Measurements from ENCODE around the gene TSPAN18.

Gene TSPAN18

DNA sequence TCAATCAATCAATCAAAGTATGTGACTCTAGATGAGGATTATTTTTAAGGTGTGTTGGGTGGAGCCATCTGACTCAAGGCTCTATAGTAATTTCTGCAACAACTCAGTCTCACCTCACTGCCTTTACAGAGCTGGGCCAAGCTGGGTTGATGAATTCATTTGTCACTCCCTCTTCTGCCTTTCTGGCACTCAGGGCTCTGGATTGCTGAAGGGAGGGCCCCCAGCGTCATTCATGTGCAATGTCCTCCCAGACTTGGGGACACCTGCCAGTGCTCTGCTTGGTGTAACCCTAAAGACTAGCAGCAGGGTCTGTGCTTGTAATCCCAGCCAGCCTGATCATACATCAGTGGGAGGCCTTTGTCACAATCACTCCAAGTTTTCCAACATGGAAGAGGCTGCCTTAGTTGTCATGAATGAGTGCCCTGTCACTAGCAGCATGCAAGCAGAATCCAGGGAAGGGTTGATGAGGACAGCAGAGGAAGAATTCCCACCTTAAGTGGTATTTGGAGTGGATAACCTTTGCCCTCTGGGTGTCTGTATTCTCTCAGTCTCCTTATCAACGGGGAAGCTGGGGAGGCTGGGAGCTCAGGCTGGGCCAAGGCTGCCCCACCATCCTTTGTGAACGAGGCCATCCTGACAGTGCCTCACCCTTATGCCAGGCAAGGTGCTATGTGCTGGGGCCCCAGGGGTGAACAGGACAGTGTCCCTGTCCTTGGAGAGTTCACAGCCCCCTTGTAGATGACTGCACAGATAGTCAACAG lies 225.9 kb downstream of the TSPAN18 start:
- DNase-seq (ENCODE audit: low read depth in 2 of 2, low spot score in 1 of 2): no peak

DNA sequence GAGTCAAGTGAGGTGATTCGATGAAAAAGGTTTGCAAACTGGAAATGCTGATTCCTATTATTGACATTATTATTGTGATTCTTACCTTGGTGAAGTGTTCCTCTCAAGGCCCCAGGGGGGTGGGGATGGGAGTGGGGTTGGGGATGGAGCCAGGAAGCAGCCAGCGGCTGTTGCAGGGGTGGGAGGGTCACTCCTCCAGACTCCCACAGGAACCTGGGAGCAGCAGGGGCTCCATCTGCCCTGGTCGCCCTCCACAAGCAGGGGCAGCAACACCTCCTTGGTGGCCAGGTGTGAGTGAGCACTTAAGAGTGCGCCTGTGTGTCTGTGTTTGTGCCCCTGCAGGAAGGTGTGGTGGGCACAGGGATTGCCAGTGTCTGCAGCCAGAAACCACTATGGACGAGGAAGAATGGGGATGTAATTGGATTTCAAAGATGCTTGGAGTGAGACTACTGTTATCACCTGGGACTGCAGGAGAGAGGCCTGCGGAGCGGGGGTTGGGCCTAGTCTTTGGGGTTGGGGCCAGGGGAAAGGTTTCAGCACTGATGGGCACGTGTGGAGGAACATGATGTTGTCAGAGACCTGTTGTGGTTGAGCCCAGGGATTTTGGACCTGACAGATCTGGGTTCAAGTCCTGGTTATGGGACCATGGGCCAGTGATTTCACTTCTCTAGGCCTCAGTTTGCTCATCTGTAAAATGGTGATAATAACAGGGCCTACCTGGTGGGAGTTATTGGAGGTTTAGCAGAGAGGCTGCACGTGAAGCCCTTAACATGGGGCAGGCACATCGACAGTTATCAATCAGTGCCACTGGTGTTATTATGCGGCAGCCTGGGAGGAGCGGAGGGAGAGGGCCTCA lies 227.5 kb downstream of the TSPAN18 start:
- DNase-seq (ENCODE audit: low read depth in 2 of 2, low spot score in 1 of 2): no peak

DNA sequence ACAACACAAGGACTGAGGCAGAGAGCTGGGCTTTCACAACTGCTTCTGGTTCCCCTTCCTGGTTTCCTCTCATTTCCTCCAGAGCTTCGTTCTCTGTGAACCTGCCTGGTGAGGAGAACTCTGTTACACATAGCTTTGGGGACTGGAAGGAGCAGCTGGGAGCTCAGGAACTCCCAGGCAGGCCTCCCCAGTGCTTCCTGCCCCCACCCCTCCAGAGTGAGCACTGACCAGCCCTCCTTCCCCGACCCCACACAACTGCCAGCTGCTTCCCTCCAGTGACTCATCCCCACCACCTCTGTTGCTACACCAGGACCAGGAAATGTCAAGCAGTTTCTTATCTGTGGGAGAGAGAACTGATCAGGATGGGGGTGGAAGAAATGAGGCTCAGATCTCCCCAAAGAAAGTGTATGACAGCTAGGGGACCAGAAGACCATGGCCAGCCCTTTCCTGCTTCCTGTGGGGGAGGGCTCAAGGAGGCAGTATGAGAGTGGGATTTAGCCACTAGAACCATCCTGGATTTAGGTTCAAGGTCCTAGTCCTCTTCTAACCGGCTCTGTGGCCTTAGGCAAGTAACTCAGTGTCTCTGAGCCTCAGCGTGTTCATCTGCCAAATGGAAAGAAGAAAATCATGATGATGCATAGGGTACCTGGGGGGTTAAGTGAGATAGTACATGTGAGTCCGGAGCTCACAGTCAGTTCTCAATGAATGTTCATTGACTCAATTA lies 228.4 kb downstream of the TSPAN18 start:
- no peak for DNase-seq (ENCODE audit: low read depth in 2 of 2, low spot score in 1 of 2)

DNA sequence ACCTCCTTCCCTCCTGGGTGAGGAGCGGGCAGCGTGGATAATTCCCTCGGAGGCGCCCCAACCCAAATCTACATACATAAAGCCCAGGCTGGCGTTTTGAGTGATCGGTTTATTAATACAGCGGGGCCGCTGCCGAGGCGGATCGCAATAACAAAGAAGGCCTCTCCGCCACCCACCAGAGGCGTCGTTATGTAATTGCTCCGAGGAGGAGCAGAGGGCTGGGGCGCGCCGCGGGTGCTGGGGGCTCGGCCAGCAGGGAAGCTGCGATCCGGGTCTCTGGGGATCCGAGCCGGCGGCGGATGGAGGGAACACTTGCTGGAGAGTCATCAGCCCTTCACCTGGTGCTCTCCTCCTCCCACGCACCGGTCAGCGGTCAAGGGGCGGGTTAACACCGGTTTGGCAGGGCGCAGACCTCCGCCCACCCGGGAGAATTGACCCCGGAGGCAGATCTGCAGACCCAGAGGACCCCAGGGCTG lies 230.3 kb downstream of the TSPAN18 start:
- DNase-seq (ENCODE audit: low read depth in 2 of 2, low spot score in 1 of 2): no peak

DNA sequence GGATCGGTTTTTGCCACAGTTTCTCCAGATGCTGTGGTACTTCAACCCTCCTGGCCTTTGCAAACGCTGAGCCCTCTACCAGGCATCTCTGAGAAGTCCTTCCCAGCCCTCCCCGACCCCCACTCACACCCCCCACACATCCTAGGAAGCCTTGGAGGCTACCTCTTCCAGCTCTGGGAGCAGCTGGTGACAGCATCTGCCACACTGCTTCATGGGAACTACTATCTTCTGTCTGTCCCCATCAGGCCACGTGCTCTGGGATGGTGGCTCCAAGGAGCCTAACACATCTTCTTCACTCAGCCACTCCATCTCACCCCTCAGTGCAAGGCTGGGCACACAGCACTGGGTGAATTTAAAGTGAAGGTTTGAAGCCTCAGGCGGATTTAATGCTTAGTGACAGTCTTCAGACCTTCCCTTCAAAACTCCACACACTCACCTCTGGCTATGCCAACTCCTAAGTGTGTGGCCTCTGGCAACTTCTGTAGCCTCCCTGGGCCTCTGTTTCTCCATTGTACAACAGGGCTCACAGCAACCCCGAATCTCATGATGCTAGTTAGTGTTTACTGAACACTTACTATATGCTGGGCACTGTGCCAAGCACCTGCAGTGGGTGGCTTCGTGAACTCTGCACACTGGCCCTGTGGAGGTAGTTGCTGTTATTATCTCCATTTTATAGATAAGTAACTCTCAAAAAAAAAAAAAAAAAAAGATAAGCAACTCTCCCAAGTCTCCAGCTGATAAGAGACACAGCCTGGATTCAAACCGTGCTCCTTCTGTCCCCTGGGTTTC lies 231.2 kb downstream of the TSPAN18 start:
- no peak for DNase-seq (ENCODE audit: low read depth in 2 of 2, low spot score in 1 of 2)

DNA sequence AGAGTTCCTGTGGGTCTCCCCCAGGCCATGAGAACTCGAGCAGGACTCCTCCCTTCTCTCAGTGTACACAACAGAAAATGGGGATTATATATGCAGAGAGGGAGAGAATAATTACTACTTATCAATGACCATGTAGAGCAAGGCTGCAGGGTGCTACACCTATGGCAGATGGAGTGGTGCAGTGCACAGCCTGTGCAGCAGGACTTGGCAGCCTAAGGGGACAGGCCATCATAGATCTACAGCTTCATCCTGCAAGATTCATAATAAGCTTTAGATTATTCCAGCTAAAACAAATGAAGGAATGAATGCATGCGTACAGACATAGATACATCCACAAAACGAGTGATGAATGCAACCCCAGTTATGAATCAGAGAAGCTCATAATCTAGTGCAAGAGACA lies 232.3 kb downstream of the TSPAN18 start:
- no peak for DNase-seq (ENCODE audit: low read depth in 2 of 2, low spot score in 1 of 2)

DNA sequence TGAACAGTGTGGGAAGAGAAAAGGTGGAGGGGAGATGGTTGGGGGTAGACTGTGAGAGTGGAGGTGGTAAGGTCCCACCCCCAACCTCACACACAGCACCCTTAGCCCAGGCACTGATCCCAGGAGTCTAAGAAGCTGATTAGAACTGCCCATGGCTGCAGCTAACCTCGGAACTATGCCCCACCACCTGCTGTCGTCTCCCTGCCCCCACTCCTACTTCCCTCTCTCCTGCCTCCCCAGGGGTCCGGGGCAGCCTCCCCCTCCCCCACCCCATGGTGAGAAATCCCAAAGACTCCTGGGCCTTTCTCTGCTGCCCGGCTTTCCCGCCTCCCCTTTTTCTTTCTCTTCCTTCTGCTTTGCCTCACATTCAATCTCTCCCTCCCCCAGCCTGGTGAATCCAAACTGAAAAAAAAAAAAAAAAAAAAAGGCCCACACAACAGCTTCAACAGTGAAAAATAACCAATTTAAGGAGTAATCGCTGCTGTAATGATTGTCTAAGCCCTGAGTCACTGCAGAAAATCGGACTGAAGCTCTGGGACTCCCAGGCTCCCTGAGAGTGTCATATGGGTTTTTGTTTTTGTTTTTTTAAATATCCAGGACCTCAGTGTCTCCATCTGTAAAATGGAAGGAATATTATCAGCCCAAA lies 233.6 kb downstream of the TSPAN18 start:
- DNase-seq (ENCODE audit: low read depth in 2 of 2, low spot score in 1 of 2): no peak

DNA sequence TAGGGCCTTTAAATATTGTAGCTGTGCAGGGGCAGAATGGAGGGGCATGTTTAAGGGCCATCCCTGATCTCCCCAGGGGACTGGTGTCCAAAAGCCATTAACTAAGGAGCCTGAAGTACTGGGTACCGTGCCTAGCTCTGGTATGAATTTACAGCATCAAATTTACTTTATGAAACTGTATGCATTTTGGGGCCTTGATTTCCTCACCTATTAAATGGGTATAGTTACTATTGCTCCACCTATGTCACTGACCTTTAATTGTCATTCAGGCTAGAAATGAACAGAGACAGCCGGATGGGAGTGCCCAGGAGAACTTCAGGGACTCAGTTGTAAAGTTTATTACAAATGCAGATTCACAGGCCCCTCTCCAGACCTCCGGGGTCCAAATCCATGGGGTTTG lies 235.7 kb downstream of the TSPAN18 start:
- no peak for DNase-seq (ENCODE audit: low read depth in 2 of 2, low spot score in 1 of 2)

DNA sequence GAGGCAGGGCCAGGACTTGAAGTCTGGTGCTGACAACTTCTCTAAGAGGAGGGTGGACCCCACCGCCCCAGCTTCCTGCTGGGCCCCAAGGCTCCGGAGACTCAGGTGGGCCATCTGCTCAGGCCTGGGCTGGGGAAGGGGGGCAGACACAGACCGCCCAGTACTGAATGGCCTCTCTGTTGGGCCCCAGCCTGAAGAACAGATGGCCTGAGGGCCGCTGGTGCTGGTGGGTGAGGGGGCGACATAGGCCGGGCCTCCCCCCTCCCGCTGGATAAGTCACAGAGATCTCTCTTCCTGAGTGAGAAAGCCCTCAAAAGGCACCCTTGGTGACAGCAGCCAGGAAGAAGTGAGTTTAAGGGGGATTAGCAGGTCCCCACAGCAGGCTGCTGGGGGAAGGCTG lies 236.4 kb downstream of the TSPAN18 start:
- no peak for DNase-seq (ENCODE audit: low read depth in 2 of 2, low spot score in 1 of 2)

DNA sequence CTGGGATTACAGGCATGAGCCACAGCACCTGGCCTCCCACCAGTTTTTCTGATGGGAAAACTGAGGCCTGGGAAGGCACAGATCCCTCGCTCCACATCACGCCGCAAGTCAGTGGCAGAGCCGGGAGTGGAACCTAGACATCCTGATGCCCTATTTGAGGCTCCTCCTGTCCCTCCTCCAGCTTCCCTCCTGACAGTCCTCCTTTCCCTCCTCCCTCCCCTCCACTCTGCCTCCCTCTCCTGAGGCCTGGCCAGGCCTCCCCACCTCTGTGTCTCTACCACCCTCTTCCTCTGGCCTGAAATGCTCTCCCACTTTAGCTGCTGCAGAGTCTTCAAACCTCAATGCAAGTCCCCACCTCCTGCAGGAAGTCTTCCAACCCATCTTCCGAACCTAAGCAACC lies 237.2 kb downstream of the TSPAN18 start:
- no peak for DNase-seq (ENCODE audit: low read depth in 2 of 2, low spot score in 1 of 2)

DNA sequence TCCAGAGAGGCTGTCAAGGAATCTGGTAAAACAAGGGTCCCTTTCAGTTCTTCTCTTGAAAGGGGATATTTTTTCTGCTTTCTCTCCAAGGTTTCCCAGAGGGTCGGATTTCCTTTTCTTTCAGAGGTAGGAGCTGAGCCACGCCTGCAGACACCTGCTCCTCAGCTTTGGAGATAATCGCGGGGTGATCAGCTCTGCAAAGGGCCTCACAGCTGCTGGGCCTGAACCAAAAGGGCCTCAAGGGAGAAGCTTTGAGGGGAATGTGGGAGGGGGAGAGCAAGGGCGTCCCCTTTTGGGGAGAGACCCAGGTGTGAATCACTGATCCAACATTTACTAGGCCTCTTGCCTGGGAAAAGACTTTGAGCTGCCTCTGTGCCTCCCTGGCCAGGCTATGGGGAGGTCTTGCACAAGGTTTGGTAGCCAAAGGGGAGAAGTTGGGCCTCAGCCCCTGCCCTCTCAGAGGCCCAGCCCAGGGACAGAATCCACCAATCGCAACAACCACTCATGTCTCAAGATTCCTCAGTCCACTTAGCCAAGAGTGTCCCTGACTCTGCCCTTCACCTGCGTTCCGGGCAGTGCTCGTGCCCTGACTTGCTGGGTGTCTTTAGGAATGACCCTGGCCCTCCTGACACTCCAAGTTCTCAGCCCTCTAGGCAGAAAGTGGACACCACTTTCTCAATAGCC lies 237.9 kb downstream of the TSPAN18 start:
- no peak for DNase-seq (ENCODE audit: low read depth in 2 of 2, low spot score in 1 of 2)

DNA sequence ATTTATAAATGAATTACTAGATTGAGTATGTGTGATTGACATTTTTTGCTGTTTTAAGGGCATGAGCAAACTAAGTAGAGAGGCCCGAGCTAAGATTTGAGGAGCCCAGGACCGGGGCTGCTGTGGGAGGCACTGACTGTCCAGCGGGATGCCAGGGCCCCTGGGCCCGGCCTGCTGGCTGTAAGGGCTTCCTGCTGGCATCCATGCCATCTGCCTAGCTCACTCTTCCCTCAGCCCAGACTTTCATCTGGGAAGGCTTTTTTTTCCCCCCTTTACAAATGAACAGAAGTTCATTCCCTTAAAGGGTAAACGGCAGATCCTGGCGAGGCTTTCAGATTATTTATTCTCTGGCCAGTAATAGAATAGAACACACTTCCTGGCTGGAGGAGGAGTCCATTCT lies 239.9 kb downstream of the TSPAN18 start:
- no peak for DNase-seq (ENCODE audit: low read depth in 2 of 2, low spot score in 1 of 2)

DNA sequence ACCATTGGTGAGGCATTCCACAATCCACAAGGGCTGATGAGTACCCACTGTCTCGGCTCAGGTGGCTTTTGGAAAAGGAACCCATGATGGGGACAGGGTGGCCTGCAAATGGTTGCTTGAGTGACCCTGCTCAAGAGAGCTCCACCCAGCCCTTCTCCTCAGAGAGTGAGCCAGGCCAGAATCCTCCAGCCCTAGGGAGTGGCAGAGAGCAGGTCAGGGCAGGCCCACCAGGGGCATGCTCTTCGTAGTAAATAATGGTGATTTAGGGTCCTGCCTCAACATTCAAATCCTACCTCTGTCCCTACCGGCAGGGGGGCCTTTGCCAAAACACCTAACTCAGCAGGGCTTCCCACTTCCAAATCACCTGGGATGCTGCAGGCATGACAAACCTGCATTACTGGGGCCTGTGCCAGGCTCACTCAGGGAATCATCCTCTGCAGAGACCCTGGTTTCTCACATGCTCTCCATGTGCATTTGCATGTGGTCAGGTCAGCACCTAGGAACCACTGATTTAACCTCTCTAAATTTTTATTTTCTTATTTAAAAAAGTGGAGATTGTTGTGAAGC lies 241.3 kb downstream of the TSPAN18 start:
- DNase-seq (ENCODE audit: low read depth in 2 of 2, low spot score in 1 of 2): no peak

DNA sequence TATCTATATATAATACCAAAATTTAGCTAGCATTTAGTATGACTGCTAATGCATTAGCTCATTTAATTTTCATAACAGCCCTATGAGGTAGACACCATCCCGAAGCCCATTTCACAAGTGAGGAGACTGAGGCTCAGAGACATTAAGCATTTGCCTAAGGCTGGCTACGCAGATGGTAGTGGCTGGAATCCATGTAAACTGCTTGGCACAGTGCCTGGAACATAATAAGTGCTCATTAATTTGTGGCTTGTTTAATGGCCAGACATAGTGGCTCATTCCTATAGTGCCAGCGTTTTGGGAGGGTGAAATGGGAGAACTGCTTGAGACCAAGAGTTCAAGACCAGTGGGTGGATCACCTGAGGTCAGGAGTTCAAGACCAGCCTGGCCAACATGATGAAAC lies 241.7 kb downstream of the TSPAN18 start:
- no peak for DNase-seq (ENCODE audit: low read depth in 2 of 2, low spot score in 1 of 2)

DNA sequence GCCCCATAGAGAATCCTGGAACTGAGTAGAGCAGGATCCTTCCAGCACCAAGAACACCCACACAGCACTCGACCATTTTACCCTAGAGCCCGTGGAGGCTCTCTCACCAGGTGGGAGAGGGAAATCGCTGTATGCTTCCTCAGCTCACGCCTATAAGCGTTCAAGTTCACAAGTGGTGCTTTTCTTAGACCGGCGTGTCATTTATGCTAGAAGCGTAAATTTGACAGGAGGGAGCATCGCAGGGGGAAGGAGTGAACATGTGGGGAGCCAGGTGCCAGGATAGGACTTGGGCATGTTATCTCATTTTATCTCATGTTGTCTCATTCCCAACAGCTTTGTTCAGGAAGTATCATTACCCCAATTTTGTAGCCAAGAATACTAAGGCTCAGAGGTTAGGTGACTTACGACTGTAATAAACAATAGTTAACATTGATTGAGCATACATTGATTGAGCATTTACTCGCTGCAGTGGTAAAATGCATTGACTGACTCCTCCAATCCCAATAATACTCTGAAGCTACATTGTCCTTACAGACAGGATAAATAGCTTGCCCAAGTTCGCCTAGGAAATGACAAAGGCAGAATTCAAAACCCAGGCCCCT lies 243.0 kb downstream of the TSPAN18 start:
- no peak for DNase-seq (ENCODE audit: low read depth in 2 of 2, low spot score in 1 of 2)

DNA sequence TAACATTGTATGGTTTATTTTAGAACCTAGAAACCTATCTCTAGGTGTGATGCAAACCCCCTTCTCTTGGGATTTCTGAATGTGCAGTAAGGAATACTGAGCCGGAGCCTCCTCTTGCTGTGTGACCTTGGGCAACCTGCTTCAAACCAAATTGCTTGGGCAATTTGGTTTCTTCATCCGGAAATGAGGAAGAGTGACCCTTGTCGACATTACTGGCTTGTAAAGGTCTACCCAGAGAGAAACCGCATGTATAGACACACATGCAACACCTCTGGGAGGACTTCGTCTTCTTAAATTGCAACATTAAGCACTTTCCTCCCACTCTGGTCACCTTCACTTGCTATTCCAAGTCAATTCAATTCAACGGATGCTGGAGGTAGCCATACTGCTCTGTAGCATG lies 243.5 kb downstream of the TSPAN18 start:
- DNase-seq (ENCODE audit: low read depth in 2 of 2, low spot score in 1 of 2): no peak

DNA sequence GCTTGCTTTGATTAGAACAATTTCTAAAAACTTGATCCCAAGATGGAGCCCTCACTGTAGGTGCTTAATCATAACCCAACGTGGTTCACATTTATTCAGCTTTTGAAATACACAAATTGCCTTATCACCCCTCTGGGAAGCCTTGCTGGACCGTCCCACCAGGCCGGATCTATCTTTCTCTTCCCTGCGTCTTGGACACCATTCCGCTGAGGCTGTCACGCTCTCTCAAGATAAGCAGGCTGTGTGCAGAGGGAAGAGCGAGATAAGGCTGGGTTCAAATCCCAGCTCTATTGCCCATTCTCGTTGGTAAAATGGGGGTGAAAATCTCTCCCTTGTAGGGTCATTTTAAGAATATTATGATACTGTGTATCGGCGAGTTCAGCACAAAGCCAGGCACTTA lies 244.4 kb downstream of the TSPAN18 start:
- DNase-seq (ENCODE audit: low read depth in 2 of 2, low spot score in 1 of 2): no peak

DNA sequence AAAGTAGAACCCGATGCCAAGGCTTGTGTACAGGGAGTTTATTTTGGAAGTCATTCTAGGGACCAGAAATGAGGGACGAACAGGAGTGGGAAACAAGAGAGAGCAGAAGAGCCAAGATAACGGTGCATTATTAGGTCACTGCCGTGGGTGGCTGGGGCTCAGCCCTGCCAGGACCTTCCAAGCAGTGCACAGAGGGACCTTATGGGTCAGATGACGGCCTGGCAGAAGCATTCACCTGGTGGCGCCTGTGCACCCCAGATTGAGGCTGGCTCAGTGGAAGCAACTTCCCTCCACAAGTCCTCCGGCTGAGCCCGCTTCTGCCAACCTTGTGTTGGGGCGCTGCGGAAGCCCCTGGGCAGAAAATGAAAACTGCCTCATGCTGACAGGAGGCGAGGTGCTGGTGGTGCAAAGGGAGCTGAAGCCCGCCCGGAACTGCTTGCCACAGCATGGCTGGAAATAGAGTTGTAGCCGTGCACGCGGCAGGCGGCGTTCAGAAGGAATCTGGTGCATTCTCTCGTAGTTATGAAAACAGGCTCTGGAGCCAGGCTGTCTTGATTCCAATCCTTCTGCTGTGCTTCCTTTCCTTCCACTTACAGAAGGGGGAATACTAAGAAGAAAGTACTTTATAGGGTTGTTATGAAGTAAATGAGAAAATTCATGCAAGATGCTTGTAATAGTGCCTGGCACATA lies 246.1 kb downstream of the TSPAN18 start:
- no peak for DNase-seq (ENCODE audit: low read depth in 2 of 2, low spot score in 1 of 2)

Measured in stimulated activated CD8-positive, alpha-beta memory T cell treated with anti-CD3 and anti-CD28 coated beads, Interleukin-4, amount 100 ng/mL, for 4 hours (primary cell).